Natural killer cell (primary cell): ENCODE data around the gene RNU7-1. TPM values are rescaled to one million over a fixed set of nuclear protein-coding genes. Genes with fewer than 3 reads are reported as not detected.

Source experiments
- ATAC-seq, 3 donors: fragments of 150-1000 bp in 2 of 3; fragments of 200-7000 bp in 1 of 3; cut with Tn5 transposase; 1 replicate in 1 of 3; 2 replicates in 2 of 3; pipeline ENCODE4 v1.10.0; 2021; ENCODE audit warnings: mild to moderate bottlenecking in 2 of 3, moderate library complexity in 2 of 3
- DNase-seq, 2 donors: peaks; one replicate each; pipeline versions ENCODE4 v3.0.0 to v3.0.0-alpha.2; 2013 to 2021; ENCODE audit warnings: mixed read lengths in 1 of 2
- H3K27ac ChIP-seq: one replicate; pipeline ENCODE4 v1.5.1; 2013; ENCODE audit warnings: mild to moderate bottlenecking, low read length
- H3K27me3 ChIP-seq: one replicate; pipeline ENCODE4 v1.6.1; 2013; ENCODE audit warnings: low read length; ENCODE audit not compliant: control insufficient read depth, insufficient read depth
- H3K36me3 ChIP-seq: one replicate; pipeline ENCODE4 v1.6.1; 2013; ENCODE audit warnings: low read length; ENCODE audit not compliant: control insufficient read depth, insufficient read depth
- H3K4me1 ChIP-seq: one replicate; pipeline ENCODE4 v1.6.1; 2013; ENCODE audit warnings: low read length; ENCODE audit not compliant: control insufficient read depth, insufficient read depth
- H3K4me3 ChIP-seq: one replicate; pipeline ENCODE4 v1.5.1; 2013; ENCODE audit warnings: low read length
- H3K9me3 ChIP-seq: one replicate; pipeline ENCODE4 v1.6.1; 2013; ENCODE audit warnings: low read length; ENCODE audit not compliant: control insufficient read depth, insufficient read depth
- H3K27ac Mint-ChIP-seq, 2 donors: one replicate each; pipeline ENCODE4 v1.8.0; 2022; ENCODE audit warnings: mild to moderate bottlenecking in 2 of 2, mixed read lengths in 2 of 2, moderate library complexity in 1 of 2
- H3K27me3 Mint-ChIP-seq, 2 donors: one replicate each; pipeline ENCODE4 v1.8.0; 2022; ENCODE audit warnings: low read depth in 2 of 2, mixed read lengths in 2 of 2
- H3K36me3 Mint-ChIP-seq: one replicate; pipeline ENCODE4 v1.8.0; 2022; ENCODE audit warnings: mixed read lengths
- H3K4me1 Mint-ChIP-seq, 2 donors: one replicate each; pipeline ENCODE4 v1.8.0; 2022; ENCODE audit warnings: mixed read lengths in 2 of 2
- H3K4me3 Mint-ChIP-seq: one replicate; pipeline ENCODE4 v1.8.0; 2022; ENCODE audit warnings: mild to moderate bottlenecking, moderate library complexity, mixed read lengths
- H3K9me3 Mint-ChIP-seq, 2 donors: one replicate each; pipeline ENCODE4 v1.8.0; 2022; ENCODE audit warnings: mixed read lengths in 2 of 2
- CTCF ChIP-seq: fragments of 200-600 bp; IDR thresholded peaks from one replicate; pipeline ENCODE4 v1.8.0; 2022; ENCODE audit warnings: antibody characterized with exemption
- WGBS: methylation state at CpG from one replicate; pipeline ENCODE4 v1.1.7; 2013; ENCODE audit warnings: missing lambda C conversion rate; ENCODE audit not compliant: insufficient coverage; 5-methylcytosine and 5-hydroxymethylcytosine counted together
- intact Hi-C: fragments of 100-400 bp; cut with micrococcal nuclease; formaldehyde crosslinking; loops from one replicate; pipeline ENCODE4 v1.14.2; 2022
- total RNA-seq, 4 donors: library from RNA; stranded (reverse); fragments of 120-200 nt in 1 of 4; gene quantifications; one replicate each; pipeline versions ENCODE4 v1.2.3 to v1.2.4, GENCODE V29; 2013 to 2022

The RNU7-1 gene
- total RNA-seq, 3 donors from 2014 or later (not counting 1 experiment from before 2014, with no cell fraction given): not detected

- Mint-ChIP-seq H3K9me3 (no peaks in the 10 kb centered on the region), H3K4me1 (no peaks in the 10 kb centered on the region), H3K36me3 (no peaks in the 10 kb centered on the region), H3K27ac (no peak overlapping the region), H3K4me3 (no peak overlapping the region), H3K27me3 (no peaks in the 10 kb centered on the region)
- Histone ChIP-seq H3K4me1 (peaks cover 4% of the 10 kb centered on the region), H3K27ac (no peak overlapping the region), H3K36me3 (no peaks in the 10 kb centered on the region), H3K9me3 (no peaks in the 10 kb centered on the region), H3K27me3 (no peaks in the 10 kb centered on the region), H3K4me3 (no peak overlapping the region)
- 71% methylated on average over 4 of the region's 5 CpGs for WGBS
- DNase-seq (no peak), ATAC-seq (no peak)
- intact Hi-C loops: no loop called here
- TF ChIP-seq CTCF: no peak
Measured at GRCh38 chr12:6899427-6899826, 44.2 kb upstream of the RNU7-1 start.

GRCh38 chr12:6899837-6900519, 43.6 kb upstream of the RNU7-1 start:
- intact Hi-C loops: no loop called here
- 41% methylated on average over 10 of the region's 10 CpGs for WGBS
- no peak overlapping the region for H3K4me3 ChIP-seq

GRCh38 chr12:6902448-6902847, 41.2 kb upstream of the RNU7-1 start:
- Histone ChIP-seq H3K36me3 (no peaks in the 10 kb centered on the region), H3K27me3 (no peaks in the 10 kb centered on the region), H3K4me1 (peaks cover 14% of the 10 kb centered on the region), H3K4me3 (no peak overlapping the region), H3K9me3 (no peaks in the 10 kb centered on the region), H3K27ac (no peak overlapping the region)
- H3K27ac Mint-ChIP-seq: no peak overlapping the region
- H3K36me3 Mint-ChIP-seq: no peaks in the 10 kb centered on the region
- no peaks in the 10 kb centered on the region for H3K9me3 Mint-ChIP-seq
- H3K4me1 Mint-ChIP-seq: no peaks in the 10 kb centered on the region
- intact Hi-C loops: no loop called here
- ATAC-seq (no peak), DNase-seq (no peak)
- no peaks in the 10 kb centered on the region for H3K27me3 Mint-ChIP-seq
- TF ChIP-seq CTCF: no peak
- 91% methylated on average over 2 of the region's 4 CpGs for WGBS
- H3K4me3 Mint-ChIP-seq: no peak overlapping the region

More at GRCh38 chr12:6899837-6900519, 43.6 kb upstream of the RNU7-1 start:
- Histone ChIP-seq H3K4me1 (peaks cover 9% of the 10 kb centered on the region), H3K36me3 (no peaks in the 10 kb centered on the region), H3K27me3 (no peaks in the 10 kb centered on the region), H3K27ac (no peak overlapping the region), H3K9me3 (no peaks in the 10 kb centered on the region)
- no peaks in the 10 kb centered on the region for H3K9me3 Mint-ChIP-seq
- H3K27ac Mint-ChIP-seq: no peak overlapping the region
- H3K36me3 Mint-ChIP-seq: no peaks in the 10 kb centered on the region
- no peak overlapping the region for H3K4me3 Mint-ChIP-seq
- no peak for ATAC-seq
- no peak for DNase-seq
- no peaks in the 10 kb centered on the region for H3K27me3 Mint-ChIP-seq
- no peaks in the 10 kb centered on the region for H3K4me1 Mint-ChIP-seq
- no peak for TF ChIP-seq CTCF

- Mint-ChIP-seq H3K4me3 (no peak overlapping the region), H3K4me1 (no peaks in the 10 kb centered on the region), H3K27me3 (no peaks in the 10 kb centered on the region), H3K27ac (no peak overlapping the region), H3K36me3 (no peaks in the 10 kb centered on the region), H3K9me3 (no peaks in the 10 kb centered on the region)
- Histone ChIP-seq H3K4me1 (peaks cover 14% of the 10 kb centered on the region), H3K36me3 (no peaks in the 10 kb centered on the region), H3K9me3 (no peaks in the 10 kb centered on the region), H3K4me3 (no peak overlapping the region), H3K27me3 (no peaks in the 10 kb centered on the region), H3K27ac (no peak overlapping the region)
- TF ChIP-seq CTCF: no peak
- DNase-seq (no peak), ATAC-seq (no peak)
- intact Hi-C loops: loop anchor here (1.0 kb wide), 2 partner anchors 12 to 30 kb away; partner anchors contain the start of gene SPSB2
- WGBS: 43% methylated on average over 1 of the region's 1 CpG
Measured at GRCh38 chr12:6903722-6904121, 39.9 kb upstream of the RNU7-1 start.
